ENCODE measurements around the gene MAML2. TPM values are rescaled to one million over a fixed set of nuclear protein-coding genes. Genes with fewer than 3 reads are reported as not detected.

The MAML2 gene
- total and polyA plus RNA-seq, 9 of the 15 experiments (the other 6 are each of a cell fraction or from before 2014, with no cell fraction given), result 0.79 to 6.8 (median 4.8) TPM

- TF ChIP-seq ZNF316 (IDR thresholded peaks at IDR 0.05) (peak; percentile 61), LEF1 (IDR thresholded peaks at IDR 0.05) (no peak), ZNF224 (CRISPR knock-in tag; IDR thresholded peaks at IDR 0.05) (no peak), HLTF (IDR thresholded peaks at IDR 0.05) (no peak), MTA1 (IDR thresholded peaks at IDR 0.05; ENCODE audit: borderline replicate concordance) (no peak), NR1H2 (CRISPR knock-in tag; IDR thresholded peaks at IDR 0.05) (no peak), CBX1 (IDR thresholded peaks at IDR 0.05; ENCODE audit: low read depth) (no peak), POLR2G (IDR thresholded peaks at IDR 0.05; ENCODE audit: low read depth, low read length) (no peak), MXI1 (IDR thresholded peaks at IDR 0.05; ENCODE audit: low read depth, low read length) (no peak), YBX1 (IDR thresholded peaks at IDR 0.05) (no peak), SIN3B (IDR thresholded peaks at IDR 0.05; ENCODE audit: low read depth) (no peak), NFXL1 (CRISPR knock-in tag; IDR thresholded peaks at IDR 0.05) (no peak), ATF3 (IDR thresholded peaks at IDR 0.05) (peak; percentile 44; the same call in 1 of the 2 replicates), ATF3 (CRISPR knock-in tag; conservative IDR thresholded peaks at IDR 0.05) (no peak), TEAD2 (tag; IDR thresholded peaks at IDR 0.05) (no peak), ZNF77 (CRISPR knock-in tag; IDR thresholded peaks at IDR 0.05) (no peak), ZNF398 (CRISPR knock-in tag; IDR thresholded peaks at IDR 0.05) (no peak), ZNF668 (CRISPR knock-in tag; IDR thresholded peaks at IDR 0.05) (no peak), CREBBP (IDR thresholded peaks at IDR 0.05; ENCODE audit: low read depth, low read length) (no peak), HEY1 (CRISPR knock-in tag; IDR thresholded peaks at IDR 0.05; ENCODE audit: borderline replicate concordance) (no peak), USF1 (CRISPR knock-in tag; IDR thresholded peaks at IDR 0.05) (no peak)
Observed at GRCh38 chr11:96279018-96279895, 63.7 kb downstream of the MAML2 start (continued).

Measured in K562 (cell line).